Parathyroid adenoma (tissue), 2 donors: ENCODE measurements around the gene PER2.

Source experiments
- H2AFZ ChIP-seq: fragments of 300-600 bp; sonication (generic); one replicate; pipeline ENCODE4 v1.7.0; 2017; ENCODE audit warnings: antibody characterized with exemption, mild to moderate bottlenecking
- H3K27ac ChIP-seq: fragments of 300-600 bp; sonication (generic); one replicate; pipeline ENCODE4 v1.7.0; 2017
- H3K27me3 ChIP-seq: fragments of 300-600 bp; sonication (generic); one replicate; pipeline ENCODE4 v1.7.0; 2017; ENCODE audit warnings: low read length; ENCODE audit not compliant: control insufficient read depth, insufficient read depth
- H3K36me3 ChIP-seq: fragments of 300-600 bp; sonication (generic); one replicate; pipeline ENCODE4 v1.7.0; 2017; ENCODE audit warnings: low read length; ENCODE audit not compliant: control insufficient read depth, insufficient read depth
- H3K4me1 ChIP-seq: fragments of 300-600 bp; sonication (generic); one replicate; pipeline ENCODE4 v1.7.0; 2017; ENCODE audit warnings: control low read depth
- H3K4me2 ChIP-seq: fragments of 300-600 bp; sonication (generic); one replicate; pipeline ENCODE4 v1.7.0; 2017; ENCODE audit warnings: low read length
- H3K4me3 ChIP-seq: fragments of 300-600 bp; sonication (generic); one replicate; pipeline ENCODE4 v1.7.0; 2017; ENCODE audit warnings: low read depth, low read length
- H3K79me2 ChIP-seq: fragments of 300-600 bp; sonication (generic); one replicate; pipeline ENCODE4 v1.7.0; 2017; ENCODE audit warnings: control low read depth
- H3K9ac ChIP-seq: fragments of 300-600 bp; sonication (generic); one replicate; pipeline ENCODE4 v1.7.0; 2017; ENCODE audit warnings: mild to moderate bottlenecking
- H3K9me3 ChIP-seq: fragments of 300-600 bp; sonication (generic); one replicate; pipeline ENCODE4 v1.7.0; 2017; ENCODE audit warnings: low read length; ENCODE audit not compliant: control insufficient read depth
- CTCF ChIP-seq: fragments of 300-600 bp; sonication (generic); IDR thresholded peaks from one replicate; pipeline ENCODE4 v1.7.0; 2017; ENCODE audit warnings: antibody characterized with exemption, mild to moderate bottlenecking
- donor health status: primary hyperparathyroidism.

PER2 gene

GRCh38 chr2:238259061-238260020, 29.1 kb downstream of the PER2 start:
- H3K9me3 ChIP-seq, result no peaks in the 10 kb centered on the region
- H3K4me3 ChIP-seq, result no peak overlapping the region
- H3K36me3 ChIP-seq, result no peaks in the 10 kb centered on the region
- H3K4me2 ChIP-seq, result no peak overlapping the region
- peaks cover 16% of the 10 kb centered on the region for H3K4me1 ChIP-seq
- H2AFZ ChIP-seq, result no peak overlapping the region
- no peaks in the 10 kb centered on the region for H3K79me2 ChIP-seq
- no peak for TF ChIP-seq CTCF
- H3K9ac ChIP-seq, result no peak overlapping the region
- no peak overlapping the region for H3K27ac ChIP-seq
- no peaks in the 10 kb centered on the region for H3K27me3 ChIP-seq

DNA sequence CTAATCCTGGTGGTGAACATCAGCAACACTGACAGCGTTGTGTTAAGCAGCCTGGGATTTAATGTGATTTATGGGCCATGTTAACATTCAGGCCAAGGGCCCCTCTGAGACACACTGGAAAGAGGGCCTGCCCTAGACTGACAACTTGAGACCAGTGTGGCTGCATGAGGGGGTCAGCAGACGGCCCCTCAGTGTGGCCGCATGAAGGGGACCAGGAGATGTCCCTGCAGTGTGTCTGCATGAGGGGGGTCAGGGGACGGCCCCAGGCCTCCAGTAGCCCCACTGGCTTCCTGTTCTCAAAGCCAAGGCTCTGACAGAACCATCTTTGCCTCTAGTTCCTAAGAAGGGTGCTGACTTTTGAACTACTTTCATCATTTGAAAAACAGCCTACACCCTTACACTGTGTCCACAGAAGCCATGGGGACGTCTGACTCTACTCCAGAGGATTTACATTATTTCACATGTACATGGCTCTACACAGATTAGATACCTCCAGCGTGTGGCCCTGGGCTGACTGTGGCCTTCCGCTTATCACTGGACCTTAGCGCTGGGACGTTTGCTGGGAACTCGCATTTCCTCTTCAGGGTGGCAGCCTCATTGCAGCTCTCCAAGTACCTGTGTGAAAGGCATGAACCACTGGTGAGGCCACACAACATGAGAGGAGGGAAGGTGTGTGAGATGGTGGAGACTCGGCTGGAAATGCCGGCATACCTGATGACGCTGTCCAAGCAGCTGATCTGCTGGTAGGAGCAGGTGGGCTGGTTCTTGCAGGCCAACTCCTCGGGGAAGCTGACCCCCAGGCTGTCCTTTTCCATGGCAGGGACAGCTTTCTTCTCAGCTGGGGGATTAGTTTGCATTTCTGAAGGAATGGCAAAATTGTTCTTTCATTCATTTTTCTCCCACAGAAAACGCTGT, 30.4 kb downstream of the PER2 start:
- H3K4me2 ChIP-seq, result no peak overlapping the region
- no peaks in the 10 kb centered on the region for H3K27me3 ChIP-seq
- H3K4me3 ChIP-seq, result no peak overlapping the region
- no peak overlapping the region for H2AFZ ChIP-seq
- TF ChIP-seq CTCF, result no peak
- H3K9ac ChIP-seq, result no peak overlapping the region
- no peaks in the 10 kb centered on the region for H3K79me2 ChIP-seq
- no peaks in the 10 kb centered on the region for H3K9me3 ChIP-seq
- H3K4me1 ChIP-seq, result peaks cover 13% of the 10 kb centered on the region
- H3K27ac ChIP-seq, result no peak overlapping the region
- H3K36me3 ChIP-seq, result no peaks in the 10 kb centered on the region

DNA sequence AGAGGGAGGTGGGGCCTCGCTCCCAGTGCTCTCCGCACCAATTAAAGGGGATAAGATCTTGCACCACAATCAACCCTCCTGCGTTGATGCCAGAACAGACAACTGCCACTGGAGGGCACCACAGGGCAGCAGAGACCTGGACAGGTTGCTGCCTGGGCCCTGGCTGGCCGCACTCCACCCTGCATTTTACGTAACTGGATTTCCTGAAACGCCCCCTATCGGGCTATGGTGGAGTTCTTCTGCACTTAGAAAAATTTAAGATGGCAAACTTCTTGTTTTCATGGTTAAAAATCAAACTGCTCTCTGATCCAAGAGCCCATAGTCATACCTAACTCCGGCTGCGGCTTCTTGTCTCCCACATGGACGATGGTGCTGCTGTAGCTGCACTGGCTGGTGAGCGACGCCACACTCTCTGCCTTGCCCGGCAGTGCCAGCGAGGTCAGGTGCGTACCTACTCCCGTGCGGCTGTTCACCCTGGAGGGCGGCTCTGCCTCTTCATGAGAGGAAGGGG, 31.8 kb downstream of the PER2 start:
- Histone ChIP-seq H3K4me1 (peaks cover 13% of the 10 kb centered on the region), H3K9me3 (no peaks in the 10 kb centered on the region), H2AFZ (no peak overlapping the region), H3K27me3 (no peaks in the 10 kb centered on the region), H3K36me3 (no peaks in the 10 kb centered on the region), H3K4me2 (no peak overlapping the region), H3K27ac (no peak overlapping the region), H3K79me2 (no peaks in the 10 kb centered on the region), H3K9ac (no peak overlapping the region), H3K4me3 (no peak overlapping the region)
- peak; percentile 96 for TF ChIP-seq CTCF

- Histone ChIP-seq H3K4me1 (peaks cover 10% of the 10 kb centered on the region), H3K27ac (no peak overlapping the region), H2AFZ (no peak overlapping the region), H3K4me2 (no peak overlapping the region), H3K36me3 (no peaks in the 10 kb centered on the region), H3K79me2 (no peaks in the 10 kb centered on the region), H3K9me3 (no peaks in the 10 kb centered on the region), H3K4me3 (no peak overlapping the region), H3K9ac (no peak overlapping the region), H3K27me3 (no peaks in the 10 kb centered on the region)
- no peak for TF ChIP-seq CTCF
Observed at GRCh38 chr2:238256111-238256510, 32.3 kb downstream of the PER2 start.
